ENCODE results near the gene FBXW8.

FBXW8 gene

DNA sequence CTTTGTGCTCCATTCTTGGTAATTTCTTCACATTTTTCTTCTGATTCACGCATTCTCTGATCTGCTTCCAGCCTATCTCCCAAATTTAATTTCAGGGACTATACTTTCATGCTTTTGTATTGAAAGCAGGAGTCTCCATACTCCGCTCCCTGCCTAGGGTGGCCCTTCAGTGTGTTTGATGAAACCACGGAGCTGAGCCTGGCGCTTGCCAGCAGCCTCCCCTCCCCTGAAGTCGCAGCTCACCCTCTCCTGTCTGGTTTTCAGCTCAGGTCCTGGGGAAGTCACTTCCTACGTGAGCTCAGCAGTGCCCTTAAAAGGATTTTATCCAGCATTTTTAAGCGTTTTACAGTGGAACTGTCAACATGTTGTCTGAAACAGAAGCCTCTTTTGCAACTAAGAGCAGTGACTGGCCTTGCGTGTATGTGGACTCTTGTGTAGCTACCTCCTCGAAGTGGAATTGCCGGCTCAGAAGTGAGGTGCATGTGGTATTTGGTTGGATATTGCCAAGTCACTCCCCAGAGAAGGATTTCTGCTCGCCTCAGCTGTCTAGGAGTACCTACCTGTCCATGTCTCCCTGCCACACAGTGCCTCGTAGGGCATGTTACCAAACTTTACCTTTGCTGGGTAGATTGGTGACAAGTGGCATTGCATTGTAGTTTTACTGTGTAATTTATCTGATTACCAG is 109.9 kb downstream of the FBXW8 start:
- DNase-seq (ENCODE audit: low read depth, low spot score) = no peak

DNA sequence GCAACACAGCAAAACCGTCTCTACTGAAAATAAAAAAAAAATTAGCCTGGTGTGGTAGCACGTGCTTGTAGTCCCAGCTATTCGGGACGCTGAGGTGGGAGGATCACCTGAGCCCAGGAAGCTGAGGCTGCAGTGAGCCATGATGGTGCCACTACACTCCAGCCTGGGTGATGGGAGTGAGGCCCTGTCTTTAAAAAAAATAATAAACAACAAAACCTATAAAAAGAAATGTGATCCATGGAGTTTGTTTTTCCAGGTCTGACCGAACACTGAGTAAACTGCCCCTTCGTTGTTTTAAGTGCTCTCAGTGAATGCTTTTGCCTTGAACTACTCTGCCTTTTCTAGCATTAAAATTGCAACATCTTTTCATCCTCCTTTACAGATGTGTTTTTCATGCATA is 111.7 kb downstream of the FBXW8 start:
- DNase-seq (ENCODE audit: low read depth, low spot score) = no peak

DNA sequence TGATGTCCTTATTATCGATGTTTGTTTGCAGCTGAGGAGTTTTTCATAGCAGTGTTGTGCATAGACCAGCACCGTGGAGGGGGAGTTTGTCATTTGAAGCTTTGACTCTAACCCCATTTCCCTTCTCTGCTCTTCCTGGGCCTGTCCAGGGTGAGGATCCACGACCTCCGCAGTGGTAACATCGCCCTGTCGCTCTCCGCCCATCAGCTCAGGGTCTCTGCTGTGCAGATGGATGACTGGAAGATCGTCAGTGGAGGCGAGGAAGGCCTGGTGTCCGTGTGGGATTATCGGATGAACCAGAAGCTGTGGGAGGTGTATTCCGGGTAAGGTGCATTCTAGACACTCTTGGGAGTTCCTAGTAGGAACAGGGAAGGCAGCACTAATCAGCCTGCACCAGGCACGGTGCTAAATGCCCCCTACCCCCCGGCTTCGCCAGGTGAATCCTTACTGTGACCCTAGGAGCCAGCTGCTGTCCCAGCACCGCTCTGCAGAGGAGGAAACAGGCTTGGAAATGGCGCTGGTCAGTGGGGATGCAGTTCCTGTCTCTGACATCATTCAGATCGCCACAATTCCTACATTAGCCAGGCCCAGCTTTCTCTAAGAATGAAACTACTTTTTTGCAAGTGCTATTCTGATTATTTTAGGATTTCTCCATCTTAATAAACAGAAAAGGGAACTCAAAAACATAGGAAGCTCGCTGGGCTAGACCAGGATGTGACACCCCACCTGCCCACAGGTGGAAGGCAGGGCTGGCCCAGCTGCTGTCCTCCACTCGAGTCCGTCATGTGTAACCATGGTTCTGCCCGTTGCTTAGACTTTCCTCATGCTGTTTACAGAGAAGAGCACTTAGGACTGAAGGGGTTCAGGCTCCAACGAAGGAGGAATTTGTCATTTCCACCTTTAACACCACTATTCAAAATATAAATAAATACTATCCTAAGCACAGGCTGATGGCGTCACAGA is 113.5 kb downstream of the FBXW8 start:
- no peak for DNase-seq (ENCODE audit: low read depth, low spot score)

DNA sequence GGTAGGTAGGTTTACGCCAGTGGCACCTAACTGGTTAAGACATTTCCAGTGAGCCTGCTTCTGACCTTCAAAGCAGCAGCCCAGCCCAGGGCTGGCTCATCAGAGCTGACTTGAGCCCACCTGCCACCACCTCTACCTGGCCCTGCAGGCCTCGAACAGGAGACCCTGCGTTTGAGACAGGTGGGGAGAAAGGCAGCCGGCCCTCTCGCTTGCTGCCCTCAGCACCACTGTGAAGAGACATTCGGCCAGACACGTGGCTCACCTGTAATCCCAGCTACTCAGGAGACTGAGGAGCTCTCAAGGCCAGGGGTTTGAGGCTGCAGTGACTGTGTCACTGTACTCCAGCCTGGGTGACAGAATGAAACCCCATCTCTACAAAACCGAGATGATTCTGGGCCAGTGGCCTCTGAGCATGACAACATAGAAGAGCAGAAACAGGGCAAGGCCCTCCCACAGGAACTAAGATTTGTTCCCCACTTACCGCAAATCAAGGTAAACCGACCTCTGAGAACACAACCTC is 114.3 kb downstream of the FBXW8 start:
- no peak for DNase-seq (ENCODE audit: low read depth, low spot score)

DNA sequence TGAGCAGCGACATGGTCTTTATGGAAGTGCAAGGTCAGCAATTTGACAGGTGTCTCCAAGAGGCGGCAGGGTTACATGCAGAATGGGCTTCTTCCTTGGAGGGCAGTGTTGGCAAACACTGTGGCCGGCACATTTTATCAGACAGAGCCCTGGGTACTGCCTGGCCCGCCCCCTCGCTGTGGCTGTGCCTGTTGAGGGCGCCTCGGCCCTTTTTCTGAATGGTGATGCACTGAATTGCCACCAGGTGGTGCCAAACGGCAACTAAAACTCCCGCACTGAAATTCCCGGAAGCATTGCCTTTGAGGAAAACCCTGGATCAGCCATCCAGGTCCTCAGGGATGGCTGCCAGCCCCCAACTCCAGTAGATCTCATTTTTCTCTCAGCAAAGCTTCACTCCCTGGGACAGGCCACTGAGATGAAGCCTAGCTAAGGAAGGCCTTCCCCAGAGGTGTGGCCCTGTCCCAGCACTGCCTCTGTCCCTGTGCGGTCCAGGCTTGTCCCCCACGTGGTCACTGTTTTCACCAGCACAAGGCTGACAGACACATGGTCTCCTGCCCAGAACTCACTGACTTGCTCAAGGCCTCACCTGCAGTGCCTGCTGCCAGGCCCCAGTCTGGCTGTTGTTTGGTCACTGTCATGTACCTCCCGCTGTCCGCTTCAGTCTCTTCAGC is 114.9 kb downstream of the FBXW8 start:
- peak; percentile 87 for DNase-seq (ENCODE audit: low read depth, low spot score)

DNA sequence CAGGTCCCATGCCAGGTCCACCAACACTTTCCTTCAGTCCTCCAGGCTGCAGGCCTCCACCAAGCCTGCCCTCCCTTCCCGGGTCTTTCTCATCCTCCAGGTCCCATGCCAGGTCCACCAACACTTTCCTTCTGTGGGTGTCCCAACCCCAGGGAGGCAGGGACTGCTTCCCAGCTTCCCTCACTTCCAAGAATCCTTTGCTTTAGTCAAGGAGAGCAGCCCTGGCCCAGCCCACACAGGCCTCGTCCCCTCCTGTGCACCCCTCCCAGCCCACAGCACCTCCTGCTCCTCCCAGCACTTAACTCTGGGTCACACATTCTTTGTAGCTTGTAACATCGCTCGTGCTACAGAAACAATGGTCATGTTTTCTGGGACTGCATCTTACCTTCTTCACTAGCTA is 115.6 kb downstream of the FBXW8 start:
- no peak for DNase-seq (ENCODE audit: low read depth, low spot score)

DNA sequence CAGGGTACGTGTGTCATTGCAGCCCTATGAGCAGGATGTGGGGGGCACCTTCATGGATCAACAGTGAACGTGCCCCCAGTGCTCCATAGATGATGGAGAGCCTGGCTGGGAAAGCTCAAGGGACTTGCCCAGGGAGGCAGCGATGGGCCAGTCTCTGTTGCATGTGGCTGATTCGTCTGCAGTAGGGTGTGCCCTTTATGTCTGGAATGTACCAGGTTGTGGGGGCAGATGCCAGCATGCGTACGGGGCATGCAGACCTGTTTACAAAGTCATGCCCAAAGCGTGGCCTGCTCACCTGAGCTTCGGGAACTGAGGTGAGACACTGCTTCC is 116.1 kb downstream of the FBXW8 start:
- DNase-seq (ENCODE audit: low read depth, low spot score) = no peak

DNA sequence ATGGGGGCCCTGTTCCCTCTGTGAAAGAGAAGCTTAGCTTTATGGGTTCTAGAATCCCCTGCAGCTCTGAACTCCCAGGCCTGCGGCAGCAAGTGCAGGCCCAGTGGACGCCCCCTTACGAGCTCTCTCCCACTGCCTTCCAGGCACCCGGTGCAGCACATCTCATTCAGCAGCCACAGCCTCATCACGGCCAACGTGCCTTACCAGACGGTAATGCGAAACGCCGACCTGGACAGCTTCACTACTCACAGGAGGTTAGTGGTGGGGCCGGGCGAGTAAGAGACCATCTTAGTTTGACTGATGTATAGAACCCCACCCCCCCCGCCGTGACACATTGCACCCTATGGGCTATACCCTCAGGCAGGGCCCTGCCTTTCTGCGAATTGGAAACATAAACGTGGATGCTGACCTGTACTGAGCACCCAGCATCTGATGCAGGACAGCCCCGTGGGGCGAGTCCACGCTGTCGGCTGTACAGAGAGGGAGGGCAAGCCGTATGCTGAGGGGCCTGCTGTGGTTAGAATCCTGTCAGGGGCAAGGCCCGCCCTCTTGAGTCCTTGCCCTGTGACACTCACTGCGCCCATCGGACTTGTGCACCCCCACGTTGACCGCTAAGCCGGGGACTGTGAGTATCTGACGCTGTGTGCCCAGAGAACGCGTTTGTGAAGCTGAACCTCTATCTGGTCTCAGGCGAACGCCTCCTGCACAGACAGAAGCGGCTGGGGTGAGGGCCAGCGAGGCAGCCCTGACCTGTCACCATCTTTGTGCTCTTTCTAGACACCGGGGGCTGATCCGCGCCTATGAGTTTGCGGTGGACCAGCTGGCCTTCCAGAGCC is 116.7 kb downstream of the FBXW8 start:
- DNase-seq (ENCODE audit: low read depth, low spot score) = no peak

DNA sequence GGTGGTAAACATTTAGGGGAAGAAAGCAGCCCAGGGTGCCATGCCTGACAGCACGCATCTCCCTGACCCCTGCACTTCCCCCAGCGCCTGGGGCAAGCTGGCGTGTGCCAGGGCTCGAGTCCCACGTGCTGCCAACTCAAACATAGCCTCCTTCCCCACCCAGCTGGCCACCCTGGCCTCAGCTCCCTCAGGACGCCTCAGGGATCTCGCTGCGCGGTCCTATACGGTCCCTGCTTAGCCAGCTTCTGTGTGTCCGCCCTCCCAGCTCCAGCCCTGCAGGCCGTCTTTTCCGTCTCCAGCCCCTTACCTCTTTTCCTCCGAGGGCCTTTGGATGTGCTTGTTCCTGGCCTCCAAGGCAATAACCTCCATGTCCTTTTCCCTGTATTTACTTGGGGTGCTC is 117.5 kb downstream of the FBXW8 start:
- DNase-seq (ENCODE audit: low read depth, low spot score) = no peak

DNA sequence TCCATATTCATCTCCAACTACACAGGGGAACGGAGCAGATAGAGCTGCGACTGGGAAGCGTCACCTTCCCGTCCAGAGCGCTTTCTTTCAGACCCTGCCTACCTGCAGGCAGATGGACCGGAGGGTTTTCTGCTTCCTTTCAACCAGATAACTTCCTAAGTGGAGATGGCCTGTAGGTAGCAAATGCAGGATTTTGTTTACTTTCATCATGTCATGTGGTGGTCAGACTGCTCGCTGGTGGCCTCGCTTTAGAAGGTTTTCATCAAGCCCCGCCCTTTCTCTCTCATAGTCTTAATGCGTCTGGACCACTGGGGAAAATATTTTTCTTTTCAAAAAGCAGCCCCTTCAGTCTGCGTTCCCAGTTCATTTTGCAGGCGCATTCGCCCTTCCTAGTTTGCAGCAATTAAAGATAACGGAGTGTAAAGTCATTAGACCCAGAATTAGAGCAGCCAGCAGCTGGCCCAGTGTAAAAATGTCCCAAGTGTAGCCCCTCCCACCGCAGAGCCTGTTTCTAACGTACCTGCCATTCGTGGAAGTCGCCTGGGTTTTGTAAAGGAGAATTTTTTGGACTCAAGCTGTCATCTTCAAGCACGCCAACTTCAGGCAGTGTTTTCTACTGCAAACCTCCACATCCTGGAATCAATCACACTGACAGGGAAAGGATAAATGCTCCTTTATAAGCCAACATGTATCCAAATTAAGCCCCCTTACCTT is 119.6 kb downstream of the FBXW8 start:
- DNase-seq (ENCODE audit: low read depth, low spot score) = no peak

DNA sequence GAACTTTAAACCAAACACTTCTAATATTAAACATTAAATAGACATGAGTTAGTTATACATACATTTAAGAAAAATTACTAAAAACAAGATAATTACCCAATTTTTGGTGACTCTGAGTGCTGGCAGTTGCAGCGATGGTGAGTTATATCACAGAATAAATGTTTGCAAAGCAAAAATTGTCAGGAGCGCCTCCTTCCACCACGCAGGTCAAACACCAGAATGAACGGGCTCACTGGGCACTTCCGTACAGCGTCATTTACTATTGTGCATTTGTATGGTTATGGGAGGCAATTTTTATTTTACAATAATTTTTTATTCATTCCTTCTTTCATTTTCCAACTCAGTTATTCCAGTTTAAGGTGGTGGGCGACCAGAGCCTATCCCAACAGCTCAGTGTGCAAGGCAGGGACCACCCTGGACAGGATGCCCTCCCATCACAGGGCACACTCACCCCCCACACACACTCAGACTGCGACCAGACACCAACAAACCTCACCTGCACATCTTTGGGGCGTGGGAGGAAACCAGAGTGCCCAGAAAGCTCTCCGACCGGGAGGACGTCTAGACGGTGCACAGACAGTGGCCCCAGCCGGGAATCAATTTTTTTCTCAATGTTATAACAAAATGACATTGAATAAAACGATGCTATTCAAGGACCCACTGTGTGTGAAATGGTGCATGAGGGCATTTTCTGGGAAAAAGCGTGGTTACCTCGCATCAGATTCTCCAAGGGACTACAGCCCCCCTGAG is 121.3 kb downstream of the FBXW8 start:
- DNase-seq (ENCODE audit: low read depth, low spot score) = no peak

DNA sequence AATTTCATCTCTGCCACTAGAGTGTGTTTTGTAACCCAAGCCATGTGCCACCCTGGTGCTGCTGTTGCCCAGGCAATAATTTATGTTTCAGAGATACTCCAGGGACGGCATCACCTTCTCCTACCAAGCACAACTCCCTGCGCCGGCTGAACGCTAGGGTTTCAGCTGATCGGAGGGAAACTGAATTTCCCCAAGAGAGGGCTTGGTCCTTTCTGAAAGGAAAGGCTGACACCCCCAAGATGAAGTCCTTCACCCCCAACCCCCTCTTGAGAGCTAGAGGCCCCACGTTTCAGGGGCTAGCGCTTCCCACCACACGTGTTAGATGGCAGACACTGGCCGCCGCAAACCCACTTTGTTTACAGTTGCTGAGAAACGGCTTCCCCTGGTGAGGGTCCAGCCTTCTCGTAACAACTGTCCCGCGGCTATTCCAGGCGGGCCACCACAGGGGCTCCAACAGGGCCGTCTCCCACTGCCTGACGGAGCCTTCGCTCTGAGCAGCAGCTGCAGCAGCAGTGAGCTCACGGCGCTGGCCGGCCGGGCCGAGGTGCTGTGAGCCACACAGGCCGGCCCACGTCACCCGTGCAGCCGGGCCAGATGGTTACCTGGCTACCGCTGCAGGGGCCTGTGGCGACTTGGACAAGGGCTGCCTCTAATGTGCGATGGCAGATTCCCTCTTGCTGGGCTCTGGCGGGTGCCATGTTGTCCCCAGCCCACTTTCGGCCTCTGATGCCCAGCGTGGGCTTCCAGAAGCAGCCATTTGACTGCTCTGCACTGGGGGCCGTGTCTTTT is 122.0 kb downstream of the FBXW8 start:
- peak; percentile 70 for DNase-seq (ENCODE audit: low read depth, low spot score)

DNA sequence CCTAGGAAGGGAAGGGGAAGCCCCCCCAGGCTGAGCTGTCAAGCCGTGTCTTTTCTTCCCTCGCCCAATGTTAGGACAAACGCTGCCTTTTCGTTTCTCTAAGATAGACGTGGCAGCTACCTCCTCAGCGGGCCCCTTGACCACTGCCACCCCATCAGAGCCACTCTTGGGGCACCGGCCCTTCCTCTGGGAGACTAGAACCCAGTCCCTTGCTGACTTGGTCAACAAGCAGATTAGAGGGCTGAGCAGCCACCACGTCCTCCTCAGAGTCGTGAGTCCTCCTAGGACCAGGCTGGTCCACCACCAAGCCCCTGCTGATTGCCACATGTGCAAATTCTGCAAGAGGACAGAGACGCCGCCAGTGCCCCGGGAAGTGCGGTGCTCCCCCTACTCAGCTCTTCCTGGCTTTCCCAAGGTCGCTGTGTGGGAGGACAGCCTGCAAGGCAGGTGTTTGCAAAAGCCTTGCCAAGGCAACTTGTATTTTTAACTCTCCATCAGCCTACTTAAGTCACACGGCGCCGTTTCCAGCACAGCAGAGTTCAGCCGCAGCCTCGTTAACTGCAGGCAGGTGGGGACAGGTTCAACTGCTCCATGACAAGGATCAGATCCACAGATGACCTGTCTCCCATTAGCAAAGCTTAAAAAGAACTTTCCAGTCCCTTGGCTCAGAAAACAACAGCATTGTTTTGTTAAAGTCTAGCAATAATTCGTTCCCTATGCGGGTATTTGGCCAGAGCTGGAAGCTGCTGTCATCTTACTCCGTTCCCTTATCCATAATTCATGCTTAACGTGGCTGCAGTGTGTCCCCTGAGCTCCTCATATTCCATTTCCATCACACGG is 122.9 kb downstream of the FBXW8 start:
- no peak for DNase-seq (ENCODE audit: low read depth, low spot score)

DNA sequence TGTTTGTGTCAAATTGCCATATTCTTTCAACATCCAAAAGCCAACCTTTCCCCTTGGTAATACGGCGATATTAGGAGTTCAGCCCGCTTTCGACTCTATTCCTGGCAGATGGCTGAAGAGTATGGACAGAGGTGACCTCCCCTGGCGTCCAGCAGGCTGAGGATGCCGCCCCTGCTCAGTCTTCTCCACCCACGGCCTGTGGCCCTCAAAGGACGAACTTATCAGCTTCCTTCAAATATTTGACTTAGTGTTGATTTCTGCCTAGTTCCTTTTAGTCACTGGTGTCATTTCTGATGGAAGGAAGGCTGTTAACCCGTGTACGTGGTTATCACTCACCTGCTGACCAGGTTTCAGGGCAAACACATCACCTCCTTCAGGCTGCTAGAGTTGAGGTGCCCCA is 123.5 kb downstream of the FBXW8 start:
- no peak for DNase-seq (ENCODE audit: low read depth, low spot score)

DNA sequence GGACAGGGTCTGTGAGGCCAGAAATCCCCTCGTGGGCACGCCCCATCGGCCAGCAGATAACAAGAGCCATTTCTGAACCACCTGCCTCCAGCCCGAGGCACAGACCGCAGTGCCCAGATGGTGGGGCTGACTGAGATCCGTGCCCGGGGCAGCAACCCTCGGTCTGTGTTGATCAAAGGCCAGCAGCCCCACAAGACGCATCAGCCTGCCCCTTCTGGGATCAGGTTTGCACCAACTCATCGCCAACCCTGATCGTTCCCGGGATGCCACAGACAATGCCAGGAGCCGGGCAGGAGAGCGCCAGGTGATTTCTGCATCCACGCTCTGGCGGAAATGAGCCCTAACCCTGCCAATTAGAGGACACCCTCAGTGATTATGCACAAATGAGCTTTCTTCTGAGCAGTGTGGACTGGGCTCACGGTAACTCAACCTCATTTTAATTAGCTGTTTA is 124.0 kb downstream of the FBXW8 start:
- DNase-seq (ENCODE audit: low read depth, low spot score) = no peak

DNA sequence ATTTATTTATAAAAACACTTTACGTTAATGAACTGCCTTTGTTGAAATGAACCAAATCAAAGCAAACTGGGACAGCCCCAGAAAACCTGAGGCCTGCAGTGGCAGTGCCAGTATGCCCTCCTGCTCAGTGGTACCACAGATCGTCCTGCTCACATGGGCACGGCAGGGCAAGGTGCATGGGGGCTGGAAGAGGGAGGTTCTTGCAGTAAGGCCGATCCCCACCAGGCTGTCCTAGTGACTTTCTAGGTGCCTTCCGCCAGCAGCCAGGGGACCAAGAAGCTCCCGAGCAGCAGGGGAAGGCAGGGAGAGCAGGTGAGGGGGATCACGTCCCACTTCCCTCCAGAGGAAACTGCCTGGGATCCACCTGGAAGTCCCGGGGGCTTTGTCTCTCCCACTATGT is 124.5 kb downstream of the FBXW8 start:
- no peak for DNase-seq (ENCODE audit: low read depth, low spot score)

DNA sequence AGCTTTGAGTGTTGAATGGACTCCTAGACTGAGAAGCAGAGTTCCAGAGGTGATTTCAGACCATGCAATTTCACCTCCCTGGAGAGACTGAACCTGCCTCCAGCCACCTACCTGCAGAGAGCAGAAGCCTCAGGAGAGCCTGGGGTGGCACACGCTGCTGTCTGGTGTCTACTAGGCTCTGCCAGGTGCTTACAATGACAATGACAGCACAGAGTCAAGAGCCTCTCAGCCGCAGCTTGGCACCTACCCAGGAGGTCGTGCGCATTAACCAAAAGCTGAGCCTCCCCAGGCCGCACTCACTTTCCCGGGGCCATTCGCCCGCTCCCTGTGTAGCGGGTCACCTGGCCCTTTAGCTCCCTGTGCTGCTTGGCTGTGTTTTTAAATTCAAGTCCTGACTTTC is 125.3 kb downstream of the FBXW8 start:
- DNase-seq (ENCODE audit: low read depth, low spot score) = no peak

DNA sequence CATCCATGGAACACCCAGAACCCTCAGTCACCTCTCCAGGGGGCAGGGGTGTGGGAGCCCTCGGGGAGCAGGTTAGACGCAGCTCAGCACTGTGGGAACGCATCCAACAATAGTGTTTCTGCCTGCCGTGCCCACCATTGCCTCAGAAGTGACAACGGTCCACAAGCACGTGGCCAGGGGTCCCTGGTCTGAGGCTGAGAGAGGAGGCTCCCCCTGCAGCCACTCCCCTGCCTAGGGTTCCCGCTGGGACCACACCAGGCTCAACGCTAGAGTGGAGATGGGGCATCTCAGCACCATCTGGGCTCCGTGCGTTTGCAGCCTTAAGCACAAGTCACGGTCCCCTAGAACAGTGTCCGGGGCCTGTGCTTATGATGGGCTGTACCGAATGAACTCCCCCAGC is 125.8 kb downstream of the FBXW8 start:
- no peak for DNase-seq (ENCODE audit: low read depth, low spot score)

Measured in astrocyte of the hippocampus (primary cell).